Stimulated activated naive CD8-positive, alpha-beta T cell treated with anti-CD3 and anti-CD28 coated beads, Interleukin-15, amount 100 ng/mL, for 72 hours (primary cell): ENCODE data around the gene EPHA8.

Experiments used
- ATAC-seq: fragments of 150-1000 bp; cut with Tn5 transposase; 2 replicates; pipeline ENCODE4 v1.10.0; 2021; ENCODE audit warnings: mild to moderate bottlenecking, moderate library complexity
- DNase-seq, 2 donors: peaks; one replicate each; pipeline ENCODE4 v3.0.0; 2021 to 2022
- H3K27ac Mint-ChIP-seq, 2 donors: one replicate each; pipeline ENCODE4 v1.8.0; 2022; ENCODE audit warnings: mild to moderate bottlenecking in 2 of 2, mixed read lengths in 2 of 2, moderate library complexity in 2 of 2
- H3K27me3 Mint-ChIP-seq: one replicate; pipeline ENCODE4 v1.8.0; 2022; ENCODE audit warnings: mixed read lengths
- H3K4me1 Mint-ChIP-seq: one replicate; pipeline ENCODE4 v1.8.0; 2022; ENCODE audit warnings: mild to moderate bottlenecking, mixed read lengths
- H3K4me3 Mint-ChIP-seq, 2 donors: one replicate each; pipeline ENCODE4 v1.8.0; 2022; ENCODE audit warnings: mild to moderate bottlenecking in 2 of 2, mixed read lengths in 2 of 2, moderate library complexity in 1 of 2
- H3K9me3 Mint-ChIP-seq, 2 donors: one replicate each; pipeline ENCODE4 v1.8.0; 2022; ENCODE audit warnings: mixed read lengths in 2 of 2

The EPHA8 gene

GRCh38 chr1:22570140-22570909 is 7.0 kb downstream of the EPHA8 start:
- peaks cover 27% of the 10 kb centered on the region for H3K27me3 Mint-ChIP-seq
- H3K4me3 Mint-ChIP-seq = no peak overlapping the region
- H3K27ac Mint-ChIP-seq = no peak overlapping the region
- DNase-seq (no peak), ATAC-seq (no peak)
- H3K9me3 Mint-ChIP-seq = no peaks in the 10 kb centered on the region
- no peaks in the 10 kb centered on the region for H3K4me1 Mint-ChIP-seq

- peaks cover 22% of the 10 kb centered on the region for H3K27me3 Mint-ChIP-seq
- H3K4me1 Mint-ChIP-seq = no peaks in the 10 kb centered on the region
- H3K4me3 Mint-ChIP-seq = no peak overlapping the region
- peaks cover 7 to 8% of the 10 kb centered on the region in 2 donors for H3K9me3 Mint-ChIP-seq
- DNase-seq = no peak
- H3K27ac Mint-ChIP-seq = no peak overlapping the region
- ATAC-seq = no peak
Measured at GRCh38 chr1:22572818-22573217, 9.5 kb downstream of the EPHA8 start.

GRCh38 chr1:22573237-22573636 is 9.9 kb downstream of the EPHA8 start:
- DNase-seq (no peak), ATAC-seq (no peak)
- Mint-ChIP-seq H3K27me3 (peaks cover 22% of the 10 kb centered on the region), H3K4me3 (no peak overlapping the region), H3K9me3 (peaks cover 8 to 12% of the 10 kb centered on the region in 2 donors), H3K4me1 (no peaks in the 10 kb centered on the region), H3K27ac (no peak overlapping the region)

GRCh38 chr1:22575532-22576149 is 12.4 kb downstream of the EPHA8 start:
- ATAC-seq (no peak), DNase-seq (no peak)
- Mint-ChIP-seq H3K27me3 (peaks cover 22% of the 10 kb centered on the region), H3K4me1 (no peaks in the 10 kb centered on the region), H3K9me3 (peaks cover 8 to 26% of the 10 kb centered on the region in 2 donors), H3K27ac (no peak overlapping the region), H3K4me3 (no peak overlapping the region)

GRCh38 chr1:22576150-22576544 is 12.9 kb downstream of the EPHA8 start:
- Mint-ChIP-seq H3K27me3 (peaks cover 22% of the 10 kb centered on the region), H3K27ac (no peak overlapping the region), H3K4me1 (no peaks in the 10 kb centered on the region), H3K9me3 (peaks cover 8 to 26% of the 10 kb centered on the region in 2 donors), H3K4me3 (no peak overlapping the region)
- ATAC-seq (no peak), DNase-seq (no peak)

- Mint-ChIP-seq H3K4me3 (no peak overlapping the region), H3K27me3 (peaks cover 22% of the 10 kb centered on the region), H3K9me3 (peaks cover 8 to 26% of the 10 kb centered on the region in 2 donors), H3K27ac (no peak overlapping the region), H3K4me1 (no peaks in the 10 kb centered on the region)
- no peak for DNase-seq
- no peak for ATAC-seq
Measured at GRCh38 chr1:22576617-22577016, 13.3 kb downstream of the EPHA8 start.

GRCh38 chr1:22578732-22579361 is 15.6 kb downstream of the EPHA8 start:
- Mint-ChIP-seq H3K4me3 (no peak overlapping the region), H3K4me1 (no peaks in the 10 kb centered on the region), H3K27me3 (peaks cover 9% of the 10 kb centered on the region), H3K27ac (no peak overlapping the region), H3K9me3 (peaks cover 8 to 26% of the 10 kb centered on the region in 2 donors)
- ATAC-seq (no peak), DNase-seq (no peak)

GRCh38 chr1:22579541-22580155 is 16.4 kb downstream of the EPHA8 start:
- Mint-ChIP-seq H3K9me3 (peaks cover 8 to 26% of the 10 kb centered on the region in 2 donors), H3K4me1 (no peaks in the 10 kb centered on the region), H3K4me3 (no peak overlapping the region), H3K27me3 (peaks cover under 1% of the 10 kb centered on the region), H3K27ac (no peak overlapping the region)
- DNase-seq = no peak
- ATAC-seq = no peak

GRCh38 chr1:22582661-22583635 is 19.7 kb downstream of the EPHA8 start:
- Mint-ChIP-seq H3K27me3 (no peaks in the 10 kb centered on the region), H3K4me3 (no peak overlapping the region), H3K9me3 (peaks cover under 1 to 17% of the 10 kb centered on the region in 2 donors), H3K27ac (peak overlapping the region in 1 of 2 donors; percentile 71), H3K4me1 (no peaks in the 10 kb centered on the region)
- DNase-seq (no peak), ATAC-seq (no peak)

GRCh38 chr1:22584001-22584562 is 20.8 kb downstream of the EPHA8 start:
- Mint-ChIP-seq H3K27me3 (no peaks in the 10 kb centered on the region), H3K27ac (no peak overlapping the region), H3K4me1 (no peaks in the 10 kb centered on the region), H3K4me3 (no peak overlapping the region), H3K9me3 (peaks cover 0 to 5% of the 10 kb centered on the region in 2 donors)
- DNase-seq (no peak), ATAC-seq (no peak)

- ATAC-seq = no peak
- Mint-ChIP-seq H3K4me3 (no peak overlapping the region), H3K9me3 (no peaks in the 10 kb centered on the region), H3K4me1 (no peaks in the 10 kb centered on the region), H3K27ac (peak overlapping the region; percentile 5 to 36), H3K27me3 (peaks cover 4% of the 10 kb centered on the region)
- DNase-seq = no peak
Measured at GRCh38 chr1:22584970-22585369, 21.7 kb downstream of the EPHA8 start.

GRCh38 chr1:22585471-22585870 is 22.2 kb downstream of the EPHA8 start:
- no peak overlapping the region for H3K27ac Mint-ChIP-seq
- no peaks in the 10 kb centered on the region for H3K9me3 Mint-ChIP-seq
- no peak for DNase-seq
- no peak for ATAC-seq
- peaks cover 9% of the 10 kb centered on the region for H3K27me3 Mint-ChIP-seq
- H3K4me3 Mint-ChIP-seq = no peak overlapping the region
- H3K4me1 Mint-ChIP-seq = no peaks in the 10 kb centered on the region

- ATAC-seq = no peak
- no peak for DNase-seq
- Mint-ChIP-seq H3K9me3 (no peaks in the 10 kb centered on the region), H3K4me3 (no peak overlapping the region), H3K27me3 (peaks cover 19% of the 10 kb centered on the region), H3K4me1 (no peaks in the 10 kb centered on the region), H3K27ac (no peak overlapping the region)
Measured at GRCh38 chr1:22586356-22587130, 23.3 kb downstream of the EPHA8 start.

- no peak for ATAC-seq
- H3K4me3 Mint-ChIP-seq = no peak overlapping the region
- H3K27me3 Mint-ChIP-seq = peaks cover 26% of the 10 kb centered on the region
- no peaks in the 10 kb centered on the region for H3K4me1 Mint-ChIP-seq
- H3K9me3 Mint-ChIP-seq = no peaks in the 10 kb centered on the region
- peak overlapping the region in 1 of 2 donors; percentile 49 for H3K27ac Mint-ChIP-seq
- DNase-seq = no peak
Measured at GRCh38 chr1:22587247-22587646, 24.0 kb downstream of the EPHA8 start.
